SU-DHL-6 (cell line): ENCODE results near the gene FAT1.
"Not testable (repeated sequence)": the region's sequence is repeated elsewhere in the genome, so short reads cannot be mapped to it uniquely, and the experiment has no call there.

Source experiments
- H2AFZ ChIP-seq: fragments of 200-600 bp; sonication (generic); 2 replicates; pipeline ENCODE4 v1.6.1; 2014; ENCODE audit warnings: low read depth, mild to moderate bottlenecking, moderate library complexity, mixed read lengths, antibody characterized with exemption, low read length; ENCODE audit not compliant: severe bottlenecking
- H3F3A ChIP-seq: fragments of 200-600 bp; shearing (Covaris generic); 2 replicates; pipeline ENCODE4 v1.6.0; 2016; ENCODE audit warnings: antibody characterized with exemption, mild to moderate bottlenecking; ENCODE audit not compliant: insufficient read depth
- H3K27ac ChIP-seq: fragments of 200-600 bp; sonication (generic); 2 replicates; pipeline ENCODE4 v1.5.1; 2016; ENCODE audit warnings: low read depth, mild to moderate bottlenecking, low read length, moderate library complexity, mixed read lengths
- H3K27me3 ChIP-seq: fragments of 200-600 bp; sonication (generic), shearing (Covaris generic); 2 replicates; pipeline ENCODE4 v1.6.0; 2014; ENCODE audit warnings: mild to moderate bottlenecking, low read length
- H3K36me3 ChIP-seq: fragments of 200-600 bp; sonication (generic); 2 replicates; pipeline ENCODE4 v1.6.1; 2014; ENCODE audit warnings: mild to moderate bottlenecking, low read length, mixed read lengths
- H3K4me2 ChIP-seq: fragments of 300-600, 200-600 bp; shearing (Covaris generic), sonication (generic); 2 replicates; pipeline ENCODE4 v1.6.0; 2014; ENCODE audit warnings: low read length, low read depth, mild to moderate bottlenecking; ENCODE audit not compliant: poor library complexity, severe bottlenecking
- H3K4me3 ChIP-seq: fragments of 200-600 bp; sonication (generic); 2 replicates; pipeline ENCODE4 v1.5.1; 2014; ENCODE audit warnings: antibody characterized with exemption, low read length, mild to moderate bottlenecking, mixed read lengths; ENCODE audit not compliant: insufficient read depth, poor library complexity, severe bottlenecking
- H3K79me2 ChIP-seq: fragments of 200-600 bp; sonication (generic); 2 replicates; pipeline ENCODE4 v1.6.1; 2014; ENCODE audit warnings: mild to moderate bottlenecking, low read length, moderate library complexity; ENCODE audit not compliant: insufficient read depth
- H3K9ac ChIP-seq: fragments of 200-600 bp; sonication (generic); 2 replicates; pipeline ENCODE4 v1.7.0; 2014; ENCODE audit warnings: mild to moderate bottlenecking, low read length
- H3K9me2 ChIP-seq: fragments of 200-600 bp; sonication (generic); replicated peaks from 2 replicates; pipeline ENCODE4 v1.6.1; 2014; ENCODE audit warnings: low read length; ENCODE audit not compliant: insufficient read depth
- H3K9me3 ChIP-seq: fragments of 200-600 bp; sonication (generic); 2 replicates; pipeline ENCODE4 v1.6.1; 2014; ENCODE audit warnings: low read length, mixed read lengths; ENCODE audit not compliant: insufficient read depth
- H4K20me1 ChIP-seq: fragments of 200-600 bp; sonication (generic); 2 replicates; pipeline ENCODE4 v1.6.1; 2014; ENCODE audit warnings: low read depth, mild to moderate bottlenecking, antibody characterized with exemption, low read length, moderate library complexity, mixed read lengths
- CTCF ChIP-seq: fragments of 200-600 bp; sonication (generic); IDR thresholded peaks from one replicate; pipeline ENCODE4 v1.5.1; 2017; ENCODE audit warnings: antibody characterized with exemption, mild to moderate bottlenecking, low read length, moderate library complexity; ENCODE audit not compliant: insufficient read depth, poor library complexity, severe bottlenecking
- EZH2phosphoT487 ChIP-seq: fragments of 200-600 bp; sonication (generic), shearing (Covaris generic); conservative IDR thresholded peaks from 2 replicates; pipeline ENCODE4 v1.6.1; 2018; ENCODE audit warnings: mild to moderate bottlenecking, antibody characterized with exemption, low read length, moderate library complexity, mixed read lengths

The FAT1 gene

GRCh38 chr4:186765138-186765537, 41.5 kb upstream of the FAT1 start:
- no peak for TF ChIP-seq CTCF
- TF ChIP-seq EZH2phosphoT487, result no peak
- Histone ChIP-seq H3F3A (no peaks in the 10 kb centered on the region), H4K20me1 (no peaks in the 10 kb centered on the region), H3K9ac (no peak overlapping the region), H3K27me3 (no peaks in the 10 kb centered on the region), H3K27ac (no peak overlapping the region), H3K4me2 (no peak overlapping the region), H3K79me2 (no peaks in the 10 kb centered on the region), H3K9me3 (no peaks in the 10 kb centered on the region), H3K36me3 (no peaks in the 10 kb centered on the region), H2AFZ (no peak overlapping the region), H3K4me3 (no peak overlapping the region), H3K9me2 (no peaks in the 10 kb centered on the region)

- no peaks in the 10 kb centered on the region for H4K20me1 ChIP-seq
- no peak overlapping the region for H3K9ac ChIP-seq
- no peaks in the 10 kb centered on the region for H3F3A ChIP-seq
- no peak overlapping the region for H2AFZ ChIP-seq
- H3K9me2 ChIP-seq, result no peaks in the 10 kb centered on the region
- H3K9me3 ChIP-seq, result no peaks in the 10 kb centered on the region
- no peaks in the 10 kb centered on the region for H3K36me3 ChIP-seq
- H3K27me3 ChIP-seq, result no peaks in the 10 kb centered on the region
- H3K4me2 ChIP-seq, result no peak overlapping the region
- no peaks in the 10 kb centered on the region for H3K79me2 ChIP-seq
- H3K27ac ChIP-seq, result no peak overlapping the region
- TF ChIP-seq EZH2phosphoT487, result no peak
- TF ChIP-seq CTCF, result no peak
- H3K4me3 ChIP-seq, result no peak overlapping the region
These were observed 40.8 kb upstream of the FAT1 start for GRCh38 chr4:186764457-186764856.

GRCh38 chr4:186762865-186763264, 39.2 kb upstream of the FAT1 start:
- Histone ChIP-seq H4K20me1 (no peaks in the 10 kb centered on the region), H3K9ac (no peak overlapping the region), H2AFZ (no peak overlapping the region), H3K4me3 (no peak overlapping the region), H3K27me3 (no peaks in the 10 kb centered on the region), H3K4me2 (no peak overlapping the region), H3K9me3 (no peaks in the 10 kb centered on the region), H3K36me3 (no peaks in the 10 kb centered on the region), H3K9me2 (no peaks in the 10 kb centered on the region), H3K27ac (no peak overlapping the region), H3F3A (no peaks in the 10 kb centered on the region), H3K79me2 (no peaks in the 10 kb centered on the region)
- TF ChIP-seq EZH2phosphoT487 (no peak), CTCF (no peak)

- Histone ChIP-seq H3K9ac (no peak overlapping the region), H3K9me3 (no peaks in the 10 kb centered on the region), H3K27me3 (no peaks in the 10 kb centered on the region), H4K20me1 (no peaks in the 10 kb centered on the region), H3K4me3 (no peak overlapping the region), H3K79me2 (no peaks in the 10 kb centered on the region), H3F3A (no peaks in the 10 kb centered on the region), H2AFZ (no peak overlapping the region), H3K9me2 (no peaks in the 10 kb centered on the region), H3K27ac (no peak overlapping the region), H3K4me2 (no peak overlapping the region), H3K36me3 (no peaks in the 10 kb centered on the region)
- no peak for TF ChIP-seq EZH2phosphoT487
These were observed 38.7 kb upstream of the FAT1 start for GRCh38 chr4:186762361-186762760.

- H3K4me2 ChIP-seq, H3K9me2 ChIP-seq, H3F3A ChIP-seq, H2AFZ ChIP-seq, H3K79me2 ChIP-seq, H3K9ac ChIP-seq, H3K27me3 ChIP-seq, H3K27ac ChIP-seq, H3K36me3 ChIP-seq, H3K9me3 ChIP-seq, H3K4me3 ChIP-seq, H4K20me1 ChIP-seq: not testable (repeated sequence)
These were observed 38.3 kb upstream of the FAT1 start for GRCh38 chr4:186761956-186762355.
